ENCODE results near the gene HSPA12B.

DNA sequence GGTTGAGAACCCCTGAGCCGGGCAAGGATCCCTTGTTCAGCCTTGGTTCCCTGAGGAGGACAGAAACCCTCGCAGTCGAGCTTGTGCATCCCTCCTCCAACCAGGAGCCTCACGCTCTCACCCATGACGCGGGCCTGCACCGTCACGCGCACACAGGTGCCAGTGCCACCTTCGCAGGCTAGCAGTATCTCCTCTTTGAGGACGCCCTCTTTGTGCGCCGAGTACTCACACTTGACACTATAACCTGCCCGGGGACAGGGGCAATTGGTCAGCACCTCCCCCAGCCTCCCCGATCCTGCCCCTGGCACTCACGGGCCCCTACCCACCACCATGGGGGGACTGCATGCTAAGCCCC, 21.8 kb downstream of the HSPA12B start:
- TF ChIP-seq POLR2A (IDR thresholded peaks at IDR 0.05; ENCODE audit: low read depth, low read length) (no peak), FOS (IDR thresholded peaks at IDR 0.05; ENCODE audit: low read depth, low read length) (no peak), SMC3 (IDR thresholded peaks at IDR 0.05; ENCODE audit: low read depth, low read length) (no peak), RAD21 (IDR thresholded peaks at IDR 0.05; ENCODE audit: low read length) (no peak), RCOR1 (IDR thresholded peaks at IDR 0.05; ENCODE audit: insufficient replicate concordance, low read length) (no peak)
- TF ChIP-seq, protein P1, sequence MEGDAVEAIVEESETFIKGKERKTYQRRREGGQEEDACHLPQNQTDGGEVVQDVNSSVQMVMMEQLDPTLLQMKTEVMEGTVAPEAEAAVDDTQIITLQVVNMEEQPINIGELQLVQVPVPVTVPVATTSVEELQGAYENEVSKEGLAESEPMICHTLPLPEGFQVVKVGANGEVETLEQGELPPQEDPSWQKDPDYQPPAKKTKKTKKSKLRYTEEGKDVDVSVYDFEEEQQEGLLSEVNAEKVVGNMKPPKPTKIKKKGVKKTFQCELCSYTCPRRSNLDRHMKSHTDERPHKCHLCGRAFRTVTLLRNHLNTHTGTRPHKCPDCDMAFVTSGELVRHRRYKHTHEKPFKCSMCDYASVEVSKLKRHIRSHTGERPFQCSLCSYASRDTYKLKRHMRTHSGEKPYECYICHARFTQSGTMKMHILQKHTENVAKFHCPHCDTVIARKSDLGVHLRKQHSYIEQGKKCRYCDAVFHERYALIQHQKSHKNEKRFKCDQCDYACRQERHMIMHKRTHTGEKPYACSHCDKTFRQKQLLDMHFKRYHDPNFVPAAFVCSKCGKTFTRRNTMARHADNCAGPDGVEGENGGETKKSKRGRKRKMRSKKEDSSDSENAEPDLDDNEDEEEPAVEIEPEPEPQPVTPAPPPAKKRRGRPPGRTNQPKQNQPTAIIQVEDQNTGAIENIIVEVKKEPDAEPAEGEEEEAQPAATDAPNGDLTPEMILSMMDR (conservative IDR thresholded peaks at IDR 0.05; ENCODE audit: low read depth, low read length): no peak

Measured in IMR-90 (cell line).